ENCODE measurements around the gene MINDY4. TPM values are rescaled to one million over a fixed set of nuclear protein-coding genes. Genes with fewer than 3 reads are reported as not detected.

MINDY4 gene
- total RNA-seq, 2 experiments from 2014 or later: 1.3 to 1.7 TPM

- intact Hi-C loops (cut with micrococcal nuclease): loop anchor here (10.0 kb wide), 1 partner anchor 99 kb away; no protein-coding TSS in a partner anchor
- no peaks in the 10 kb centered on the region for H3K27me3 Mint-ChIP-seq
- no peaks in the 10 kb centered on the region for H3K36me3 Mint-ChIP-seq (ENCODE audit: low read depth)
- H3K4me1 Mint-ChIP-seq (ENCODE audit: low read depth): peaks cover 39% of the 10 kb centered on the region
- DNase-seq (no peak), ATAC-seq (no peak)
- CTCF ChIA-PET: interaction anchor here (1.1 to 1.6 kb wide), 2 partner anchors 45 to 51 kb away, joined by 3 to 5 read pairs; partner anchors contain the start of gene CRHR2
- no peak for TF ChIP-seq CTCF (IDR thresholded peaks at IDR 0.05)
- H3K9me3 Mint-ChIP-seq: no peaks in the 10 kb centered on the region
- no peak overlapping the region for H3K27ac Mint-ChIP-seq
- POLR2A ChIA-PET: no interaction called here
- no peak overlapping the region for H3K4me3 Mint-ChIP-seq
Measured at GRCh38 chr7:30733691-30734090, 37.5 kb upstream of the MINDY4 start.

- ChIA-PET CTCF (interaction anchor here (1.1 to 1.6 kb wide), 3 partner anchors 46 to 570 kb away, joined by 3 to 5 read pairs (median 5); partner anchors contain the start of gene CRHR2), POLR2A (no interaction called here)
- ATAC-seq (no peak), DNase-seq (no peak)
- no peaks in the 10 kb centered on the region for H3K27me3 Mint-ChIP-seq
- H3K36me3 Mint-ChIP-seq (ENCODE audit: low read depth): no peaks in the 10 kb centered on the region
- H3K4me3 Mint-ChIP-seq: no peak overlapping the region
- intact Hi-C loops (cut with micrococcal nuclease): loop anchor here (10.0 kb wide), 1 partner anchor 100 kb away; no protein-coding TSS in a partner anchor
- no peak overlapping the region for H3K27ac Mint-ChIP-seq
- no peaks in the 10 kb centered on the region for H3K9me3 Mint-ChIP-seq
- no peak for TF ChIP-seq CTCF (IDR thresholded peaks at IDR 0.05)
- H3K4me1 Mint-ChIP-seq (ENCODE audit: low read depth): peaks cover 40% of the 10 kb centered on the region
Measured at GRCh38 chr7:30734497-30734896, 36.7 kb upstream of the MINDY4 start.

- Mint-ChIP-seq H3K27me3 (no peaks in the 10 kb centered on the region), H3K9me3 (no peaks in the 10 kb centered on the region), H3K4me3 (no peak overlapping the region), H3K36me3 (ENCODE audit: low read depth) (no peaks in the 10 kb centered on the region), H3K27ac (no peak overlapping the region), H3K4me1 (ENCODE audit: low read depth) (peaks cover 39% of the 10 kb centered on the region)
- ATAC-seq (no peak), DNase-seq (no peak)
- TF ChIP-seq CTCF (IDR thresholded peaks at IDR 0.05): no peak
- POLR2A ChIA-PET: no interaction called here
- intact Hi-C loops (cut with micrococcal nuclease): loop anchor here (5.0 to 10.0 kb wide), 2 partner anchors 53 to 101 kb away; partner anchors contain the start of gene CRHR2
- CTCF ChIA-PET: interaction anchor here (1.6 kb wide), 1 partner anchor 34 kb away, joined by 3 read pairs; no protein-coding TSS in a partner anchor
Measured at GRCh38 chr7:30735631-30736030, 35.6 kb upstream of the MINDY4 start.

GRCh38 chr7:30736291-30736690, 34.9 kb upstream of the MINDY4 start:
- Mint-ChIP-seq H3K4me3 (no peak overlapping the region), H3K36me3 (ENCODE audit: low read depth) (no peaks in the 10 kb centered on the region), H3K4me1 (ENCODE audit: low read depth) (peaks cover 34% of the 10 kb centered on the region), H3K27ac (no peak overlapping the region), H3K27me3 (no peaks in the 10 kb centered on the region), H3K9me3 (no peaks in the 10 kb centered on the region)
- ChIA-PET CTCF (interaction anchor here (1.6 kb wide), 1 partner anchor 34 kb away, joined by 3 read pairs; no protein-coding TSS in a partner anchor), POLR2A (no interaction called here)
- DNase-seq (no peak), ATAC-seq (no peak)
- TF ChIP-seq CTCF (IDR thresholded peaks at IDR 0.05): no peak
- intact Hi-C loops (cut with micrococcal nuclease): loop anchor here (5.0 to 10.0 kb wide), 2 partner anchors 54 to 101 kb away; partner anchors contain the start of gene CRHR2
